Erythroblast (primary cell): ENCODE data around the gene FBXO8.

Experiments used
- GATA1 ChIP-seq: IDR thresholded peaks from 2 replicates; pipeline ENCODE4 v1.6.1; 2011; ENCODE audit warnings: low read depth, mild to moderate bottlenecking, control low read depth, low read length, moderate library complexity
- POLR2A ChIP-seq: IDR thresholded peaks from 2 replicates; pipeline ENCODE4 v1.6.1; 2011; ENCODE audit warnings: mild to moderate bottlenecking, low read length

GRCh38 chr4:174189392-174190015, 94.0 kb downstream of the FBXO8 start:
- TF ChIP-seq POLR2A: no peak
- TF ChIP-seq GATA1: no peak
